Esophagus muscularis mucosa (tissue), 4 donors: ENCODE results near the gene BOC. TPM values are rescaled to one million over a fixed set of nuclear protein-coding genes. Genes with fewer than 3 reads are reported as not detected.
"Not testable (repeated sequence)": the region's sequence is repeated elsewhere in the genome, so short reads cannot be mapped to it uniquely, and the experiment has no call there.

Experiments
- DNase-seq: peaks from one replicate; pipeline ENCODE4 v3.0.0-alpha.2; 2017; ENCODE audit errors: extremely low spot score
- H3K27ac ChIP-seq, 4 donors: fragments of 200-600 bp; sonication (generic); replicated peaks in 1 of 4; 1 replicate in 3 of 4; 2 replicates in 1 of 4; pipeline ENCODE4 v1.5.1; 2016 to 2019; ENCODE audit warnings: mild to moderate bottlenecking in 1 of 4
- H3K27me3 ChIP-seq, 4 donors: fragments of 200-600 bp; sonication (generic); one replicate each; pipeline versions ENCODE4 v1.5.1 to v1.6.0; 2016 to 2019
- H3K36me3 ChIP-seq, 4 donors: fragments of 200-600 bp; sonication (generic); one replicate each; pipeline ENCODE4 v1.5.1; 2016 to 2019
- H3K4me1 ChIP-seq, 4 donors: fragments of 200-600 bp; sonication (generic); one replicate each; pipeline ENCODE4 v1.5.1; 2016 to 2019
- H3K4me3 ChIP-seq, 4 donors: fragments of 200-600 bp; sonication (generic); 1 replicate in 2 of 4; 2 replicates in 2 of 4; pipeline ENCODE4 v1.5.1; 2016 to 2019; ENCODE audit warnings: mild to moderate bottlenecking in 4 of 4, moderate library complexity in 1 of 4
- H3K9me3 ChIP-seq, 4 donors: fragments of 200-600 bp; sonication (generic); 1 replicate in 3 of 4; 2 replicates in 1 of 4; pipeline ENCODE4 v1.5.1; 2016 to 2019
- CTCF ChIP-seq, 3 experiments: fragments of 200-600 bp in 2 of 3; fragments of 450-650 bp in 1 of 3; sonication (generic) in 2 of 3; IDR thresholded peaks; one replicate each; pipeline ENCODE4 v1.5.1; 2017 to 2019; ENCODE audit warnings: antibody characterized with exemption in 3 of 3, mild to moderate bottlenecking in 2 of 3, moderate library complexity in 1 of 3
- EP300 ChIP-seq: sonication (generic); formaldehyde crosslinking; IDR thresholded peaks from one replicate; pipeline ENCODE4 v1.6.1; 2017; ENCODE audit warnings: antibody characterized with exemption
- POLR2A ChIP-seq: fragments of 450-650 bp; IDR thresholded peaks from one replicate; pipeline ENCODE4 v1.6.1; 2017; ENCODE audit warnings: antibody characterized with exemption, moderate library complexity, mild to moderate bottlenecking, low read depth
- POLR2AphosphoS5 ChIP-seq, 2 donors: sonication (generic); formaldehyde crosslinking; IDR thresholded peaks; one replicate each; pipeline ENCODE4 v1.6.1; 2017; ENCODE audit warnings: antibody characterized with exemption in 2 of 2
- WGBS: methylation state at CpG from one replicate; pipeline ENCODE4 v1.1.5; 2018; 5-methylcytosine and 5-hydroxymethylcytosine counted together
- intact Hi-C: fragments of 100-400 bp; cut with DNase I; formaldehyde crosslinking; loops from one replicate; pipeline ENCODE4 v1.15.1; 2023
- total RNA-seq, 4 donors: library from RNA; depleted of rRNA; stranded (reverse); fragments of >200 nt; gene quantifications; one replicate each; pipeline versions ENCODE4 v1.1.0 to v1.2.1, GENCODE V29; 2016

Gene BOC
- total RNA-seq, 4 donors from 2014 or later = 87.2 to 119 (median 90.8) TPM

- H3K4me3 ChIP-seq = no peak overlapping the region
- TF ChIP-seq EP300 (no peak), POLR2AphosphoS5 (IDR thresholded peaks at IDR 0.05) (no peak), POLR2A (no peak), CTCF (IDR thresholded peaks at IDR 0.05) (no peak)
- intact Hi-C loops = no loop called here
- H3K27ac ChIP-seq = peak overlapping the region in 1 of 4 donors; percentile 81
- H3K4me1 ChIP-seq = peaks cover 12 to 67% (median 64%) of the 10 kb centered on the region in 4 donors
- no peaks in the 10 kb centered on the region for H3K27me3 ChIP-seq
- no peaks in the 10 kb centered on the region for H3K9me3 ChIP-seq
- WGBS = 96% methylated on average over 7 of the region's 7 CpGs
- no peaks in the 10 kb centered on the region for H3K36me3 ChIP-seq
- DNase-seq = peak; percentile 7
Measured at GRCh38 chr3:113170771-113171170, 40.6 kb upstream of the BOC start.

GRCh38 chr3:113171675-113172300 is 39.6 kb upstream of the BOC start:
- H3K4me3 ChIP-seq, H3K27me3 ChIP-seq, H3K9me3 ChIP-seq, intact Hi-C loops, H3K27ac ChIP-seq, H3K36me3 ChIP-seq: not testable (repeated sequence)
- WGBS = 83% methylated on average over 5 of the region's 5 CpGs
- H3K4me1 ChIP-seq = peaks cover 6 to 57% (median 55%) of the 10 kb centered on the region in 4 donors
- peak; percentile 2 for DNase-seq

GRCh38 chr3:113173102-113173501 is 38.3 kb upstream of the BOC start:
- Histone ChIP-seq H3K9me3 (no peaks in the 10 kb centered on the region), H3K4me3 (no peak overlapping the region), H3K36me3 (no peaks in the 10 kb centered on the region), H3K27me3 (no peaks in the 10 kb centered on the region), H3K4me1 (peaks cover 0 to 54% (median 52%) of the 10 kb centered on the region in 4 donors), H3K27ac (no peak overlapping the region)
- intact Hi-C loops = no loop called here
- TF ChIP-seq POLR2A (no peak), POLR2AphosphoS5 (IDR thresholded peaks at IDR 0.05) (no peak), CTCF (IDR thresholded peaks at IDR 0.05) (no peak), EP300 (no peak)
- peak; percentile 4 for DNase-seq
- 92% methylated on average over 2 of the region's 2 CpGs for whole genome bisulfite sequencing

- no peaks in the 10 kb centered on the region for H3K9me3 ChIP-seq
- WGBS = 75% methylated on average over 1 of the region's 1 CpG
- H3K27me3 ChIP-seq = no peaks in the 10 kb centered on the region
- peaks cover 0 to 42% (median 40%) of the 10 kb centered on the region in 4 donors for H3K4me1 ChIP-seq
- TF ChIP-seq POLR2A (no peak), POLR2AphosphoS5 (IDR thresholded peaks at IDR 0.05) (no peak), CTCF (IDR thresholded peaks at IDR 0.05) (no peak), EP300 (no peak)
- DNase-seq = peak; percentile 10
- no peak overlapping the region for H3K27ac ChIP-seq
- no peaks in the 10 kb centered on the region for H3K36me3 ChIP-seq
- H3K4me3 ChIP-seq = no peak overlapping the region
- intact Hi-C loops = no loop called here
Measured at GRCh38 chr3:113174304-113174703, 37.1 kb upstream of the BOC start.

- Histone ChIP-seq H3K36me3 (no peaks in the 10 kb centered on the region), H3K9me3 (no peaks in the 10 kb centered on the region), H3K27ac (no peak overlapping the region), H3K4me1 (peaks cover 0 to 37% (median 33%) of the 10 kb centered on the region in 4 donors), H3K27me3 (no peaks in the 10 kb centered on the region), H3K4me3 (no peak overlapping the region)
- TF ChIP-seq POLR2AphosphoS5 (IDR thresholded peaks at IDR 0.05) (no peak), POLR2A (no peak), EP300 (no peak), CTCF (IDR thresholded peaks at IDR 0.05) (no peak)
- DNase-seq = no peak
- intact Hi-C loops = no loop called here
- 72% methylated on average over 7 of the region's 7 CpGs for WGBS
Measured at GRCh38 chr3:113174801-113175485, 36.4 kb upstream of the BOC start.
